Parathyroid adenoma (tissue), 2 donors: ENCODE data around the gene MTG2.

Experiments used
- H2AFZ ChIP-seq: fragments of 300-600 bp; sonication (generic); one replicate; pipeline ENCODE4 v1.7.0; 2017; ENCODE audit warnings: antibody characterized with exemption, mild to moderate bottlenecking
- H3K27ac ChIP-seq: fragments of 300-600 bp; sonication (generic); one replicate; pipeline ENCODE4 v1.7.0; 2017
- H3K27me3 ChIP-seq: fragments of 300-600 bp; sonication (generic); one replicate; pipeline ENCODE4 v1.7.0; 2017; ENCODE audit warnings: low read length; ENCODE audit not compliant: control insufficient read depth, insufficient read depth
- H3K36me3 ChIP-seq: fragments of 300-600 bp; sonication (generic); one replicate; pipeline ENCODE4 v1.7.0; 2017; ENCODE audit warnings: low read length; ENCODE audit not compliant: control insufficient read depth, insufficient read depth
- H3K4me1 ChIP-seq: fragments of 300-600 bp; sonication (generic); one replicate; pipeline ENCODE4 v1.7.0; 2017; ENCODE audit warnings: control low read depth
- H3K4me2 ChIP-seq: fragments of 300-600 bp; sonication (generic); one replicate; pipeline ENCODE4 v1.7.0; 2017; ENCODE audit warnings: low read length
- H3K4me3 ChIP-seq: fragments of 300-600 bp; sonication (generic); one replicate; pipeline ENCODE4 v1.7.0; 2017; ENCODE audit warnings: low read depth, low read length
- H3K79me2 ChIP-seq: fragments of 300-600 bp; sonication (generic); one replicate; pipeline ENCODE4 v1.7.0; 2017; ENCODE audit warnings: control low read depth
- H3K9ac ChIP-seq: fragments of 300-600 bp; sonication (generic); one replicate; pipeline ENCODE4 v1.7.0; 2017; ENCODE audit warnings: mild to moderate bottlenecking
- H3K9me3 ChIP-seq: fragments of 300-600 bp; sonication (generic); one replicate; pipeline ENCODE4 v1.7.0; 2017; ENCODE audit warnings: low read length; ENCODE audit not compliant: control insufficient read depth
- TF ChIP-seq, protein P1 (sequence below): fragments of 300-600 bp; sonication (generic); IDR thresholded peaks from one replicate; pipeline ENCODE4 v1.7.0; 2017; ENCODE audit warnings: antibody characterized with exemption, mild to moderate bottlenecking
- donor health status: primary hyperparathyroidism.

The MTG2 gene

DNA sequence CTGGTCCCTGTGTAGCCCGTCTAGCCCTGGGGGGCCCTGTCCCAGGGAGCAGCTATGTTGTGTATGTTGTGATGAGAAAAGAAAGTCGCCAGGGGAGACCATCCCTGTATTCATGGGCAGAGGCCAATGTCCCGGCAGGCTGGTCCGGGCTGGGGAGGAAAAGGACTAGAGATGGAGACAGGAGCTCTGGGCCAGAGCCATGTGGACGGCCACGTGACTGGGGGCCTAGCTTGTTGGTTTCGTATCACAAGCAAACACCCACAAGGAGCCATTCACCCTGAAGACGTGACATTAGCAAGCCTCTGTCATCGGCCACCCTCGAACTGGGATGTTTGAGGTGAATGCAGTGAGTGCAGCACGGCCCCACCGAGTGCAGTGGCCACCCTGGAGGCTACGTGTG is 40.1 kb downstream of the MTG2 start:
- H3K27ac ChIP-seq = no peak overlapping the region
- H3K9ac ChIP-seq = no peak overlapping the region
- H2AFZ ChIP-seq = no peak overlapping the region
- no peaks in the 10 kb centered on the region for H3K9me3 ChIP-seq
- no peak overlapping the region for H3K4me3 ChIP-seq
- TF ChIP-seq, protein P1, sequence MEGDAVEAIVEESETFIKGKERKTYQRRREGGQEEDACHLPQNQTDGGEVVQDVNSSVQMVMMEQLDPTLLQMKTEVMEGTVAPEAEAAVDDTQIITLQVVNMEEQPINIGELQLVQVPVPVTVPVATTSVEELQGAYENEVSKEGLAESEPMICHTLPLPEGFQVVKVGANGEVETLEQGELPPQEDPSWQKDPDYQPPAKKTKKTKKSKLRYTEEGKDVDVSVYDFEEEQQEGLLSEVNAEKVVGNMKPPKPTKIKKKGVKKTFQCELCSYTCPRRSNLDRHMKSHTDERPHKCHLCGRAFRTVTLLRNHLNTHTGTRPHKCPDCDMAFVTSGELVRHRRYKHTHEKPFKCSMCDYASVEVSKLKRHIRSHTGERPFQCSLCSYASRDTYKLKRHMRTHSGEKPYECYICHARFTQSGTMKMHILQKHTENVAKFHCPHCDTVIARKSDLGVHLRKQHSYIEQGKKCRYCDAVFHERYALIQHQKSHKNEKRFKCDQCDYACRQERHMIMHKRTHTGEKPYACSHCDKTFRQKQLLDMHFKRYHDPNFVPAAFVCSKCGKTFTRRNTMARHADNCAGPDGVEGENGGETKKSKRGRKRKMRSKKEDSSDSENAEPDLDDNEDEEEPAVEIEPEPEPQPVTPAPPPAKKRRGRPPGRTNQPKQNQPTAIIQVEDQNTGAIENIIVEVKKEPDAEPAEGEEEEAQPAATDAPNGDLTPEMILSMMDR = no peak
- H3K79me2 ChIP-seq = no peaks in the 10 kb centered on the region
- H3K4me2 ChIP-seq = no peak overlapping the region
- no peaks in the 10 kb centered on the region for H3K36me3 ChIP-seq
- H3K4me1 ChIP-seq = peaks cover 6% of the 10 kb centered on the region
- H3K27me3 ChIP-seq = no peaks in the 10 kb centered on the region

DNA sequence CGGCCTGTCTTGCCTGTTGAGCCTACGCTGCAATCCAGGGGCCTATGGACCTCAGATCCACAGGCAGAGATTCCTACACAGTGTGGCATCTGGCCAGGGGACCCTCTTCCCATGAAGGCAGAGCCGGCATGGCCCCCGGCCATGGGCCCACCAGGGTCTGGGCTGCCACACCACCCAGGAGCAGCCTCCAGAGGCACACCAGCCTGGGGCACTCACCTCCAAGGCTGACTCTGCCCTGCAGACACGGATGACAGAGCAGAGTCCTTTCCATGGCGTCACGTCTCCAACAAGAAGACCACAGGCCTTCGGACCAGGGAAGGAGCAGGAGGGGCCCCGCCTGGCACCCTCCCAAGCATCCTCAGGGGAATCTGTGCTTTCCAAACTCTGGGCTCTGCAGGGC is 40.7 kb downstream of the MTG2 start:
- Histone ChIP-seq H3K79me2 (no peaks in the 10 kb centered on the region), H3K4me1 (peaks cover 11% of the 10 kb centered on the region), H3K4me3 (no peak overlapping the region), H3K9me3 (no peaks in the 10 kb centered on the region), H3K36me3 (no peaks in the 10 kb centered on the region), H3K9ac (no peak overlapping the region), H2AFZ (no peak overlapping the region), H3K4me2 (no peak overlapping the region), H3K27ac (no peak overlapping the region), H3K27me3 (no peaks in the 10 kb centered on the region)
- TF ChIP-seq, protein P1 = no peak

GRCh38 chr20:62224113-62224855 is 41.5 kb downstream of the MTG2 start:
- TF ChIP-seq, protein P1 = no peak
- Histone ChIP-seq H2AFZ (no peak overlapping the region), H3K36me3 (no peaks in the 10 kb centered on the region), H3K4me3 (no peak overlapping the region), H3K27ac (no peak overlapping the region), H3K27me3 (no peaks in the 10 kb centered on the region), H3K79me2 (no peaks in the 10 kb centered on the region), H3K9ac (no peak overlapping the region), H3K4me2 (no peak overlapping the region), H3K4me1 (peaks cover 11% of the 10 kb centered on the region), H3K9me3 (no peaks in the 10 kb centered on the region)

DNA sequence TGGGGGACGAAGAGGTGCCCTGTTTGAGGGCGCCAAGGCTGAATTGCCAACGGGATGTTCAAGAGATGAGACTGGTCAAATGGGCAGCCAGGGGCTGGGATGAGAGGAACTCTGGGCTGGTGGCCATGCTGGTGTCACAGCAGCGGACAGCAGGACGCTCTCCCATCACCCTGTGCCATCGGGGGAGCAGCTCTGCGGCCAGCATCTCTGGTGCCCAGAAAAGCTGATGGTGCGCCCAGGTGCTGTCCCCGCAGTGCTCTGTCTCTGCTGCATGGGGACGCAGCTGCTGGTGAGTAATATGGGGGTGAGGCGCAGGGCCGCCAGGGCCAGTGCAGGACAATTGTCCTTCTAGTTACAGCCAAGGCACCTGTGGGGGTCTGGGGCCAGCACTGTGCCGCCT is 42.2 kb downstream of the MTG2 start:
- Histone ChIP-seq H3K9me3 (no peaks in the 10 kb centered on the region), H3K36me3 (no peaks in the 10 kb centered on the region), H3K9ac (no peak overlapping the region), H2AFZ (no peak overlapping the region), H3K27ac (no peak overlapping the region), H3K4me2 (no peak overlapping the region), H3K79me2 (no peaks in the 10 kb centered on the region), H3K4me1 (peaks cover 11% of the 10 kb centered on the region), H3K27me3 (no peaks in the 10 kb centered on the region), H3K4me3 (no peak overlapping the region)
- TF ChIP-seq, protein P1 = no peak
